Activated T-helper 1 cell treated with anti-CD3 and anti-CD28 coated beads, Interleukin-2, amount 50 U/mL, for 16 hours (primary cell): ENCODE data around the gene HIP1R.

Experiments used
- DNase-seq, 2 donors: peaks; one replicate each; pipeline ENCODE4 v3.0.0-alpha.2; 2020; ENCODE audit warnings: low read depth in 1 of 2, low spot score in 1 of 2

HIP1R gene

DNA sequence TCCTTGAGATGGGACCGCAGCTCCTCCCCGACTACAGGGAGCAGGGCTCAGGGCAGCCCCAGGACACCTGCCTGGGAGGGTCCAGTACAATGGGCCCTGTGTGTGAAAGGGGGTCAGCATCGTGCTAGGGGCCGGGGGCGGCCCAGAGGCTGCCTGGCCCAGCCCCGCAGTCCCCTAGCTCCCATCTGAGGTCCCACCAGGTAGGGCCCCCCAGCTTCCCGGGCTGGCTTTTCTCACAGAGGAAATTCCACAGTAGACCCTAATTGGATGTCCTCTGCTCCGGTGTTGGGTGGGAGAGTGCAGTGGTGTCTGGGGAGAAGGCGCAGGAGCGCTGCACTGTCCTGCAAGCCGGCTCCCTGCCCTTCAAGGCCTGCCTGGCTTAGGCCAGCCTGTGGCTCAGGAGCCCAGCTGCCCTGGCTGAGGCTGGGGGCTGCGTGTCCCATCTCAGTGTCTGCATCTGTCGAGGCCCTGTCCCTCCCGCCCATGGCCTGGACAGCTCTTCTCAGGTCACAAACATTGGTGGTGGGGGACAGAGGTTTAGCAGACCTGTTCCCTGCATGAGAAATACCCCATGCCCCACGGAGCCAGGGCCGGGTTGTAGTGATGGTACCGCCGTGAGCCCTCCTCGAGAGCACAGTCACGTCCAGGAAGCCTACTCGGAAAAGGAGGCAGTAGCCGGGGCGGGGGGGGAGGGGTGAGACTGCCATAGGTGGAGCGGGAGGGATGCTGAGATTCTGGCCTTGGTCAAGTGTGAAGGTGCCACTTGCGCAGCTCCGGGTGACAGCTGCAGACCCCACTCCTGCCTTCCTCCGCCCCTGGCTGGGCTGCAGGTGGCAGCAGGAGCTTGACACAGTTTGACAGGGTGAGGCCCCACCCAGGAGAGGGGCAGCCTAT lies 11.6 kb downstream of the HIP1R start:
- DNase-seq: no peak

DNA sequence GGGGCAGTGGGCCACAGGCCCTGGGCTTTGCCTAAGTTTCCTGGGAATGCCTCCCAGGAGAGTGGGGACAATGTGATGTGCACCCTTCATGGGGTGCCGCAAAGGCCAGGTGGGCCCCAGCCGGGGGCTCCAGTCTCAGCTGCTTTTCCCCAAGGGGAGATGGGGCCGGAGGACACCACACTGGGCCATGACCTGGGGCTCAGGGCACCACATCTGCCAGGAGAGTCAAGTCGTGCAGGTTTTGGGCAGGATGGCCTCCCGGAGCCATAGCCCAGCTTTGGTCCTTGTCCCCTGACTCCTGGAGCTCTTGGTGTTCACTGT lies 12.2 kb downstream of the HIP1R start:
- DNase-seq: no peak

DNA sequence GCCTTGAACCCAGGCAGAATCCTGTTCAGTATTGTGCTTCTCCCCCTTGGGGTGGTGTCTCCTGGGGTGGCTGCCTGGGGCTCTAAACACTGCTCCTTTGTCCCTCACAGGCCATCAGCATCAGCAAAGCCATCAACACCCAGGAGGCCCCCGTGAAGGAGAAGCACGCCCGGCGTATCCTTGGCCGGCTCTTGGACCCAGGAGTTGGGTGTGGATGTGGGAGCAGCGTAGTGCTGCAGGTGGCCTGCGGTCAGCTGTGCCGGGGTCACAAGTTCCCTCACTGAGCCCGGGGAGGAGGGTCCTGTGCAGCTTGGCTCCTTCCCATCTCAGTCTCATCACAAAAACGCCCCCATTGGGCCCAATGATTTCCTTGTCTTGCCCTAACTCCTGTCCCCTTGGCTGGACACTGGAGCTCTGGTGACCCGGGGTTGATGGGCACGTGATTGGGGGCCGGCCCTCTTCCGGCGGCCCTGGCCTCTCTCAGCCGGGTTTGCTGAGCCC lies 12.7 kb downstream of the HIP1R start:
- DNase-seq: no peak

DNA sequence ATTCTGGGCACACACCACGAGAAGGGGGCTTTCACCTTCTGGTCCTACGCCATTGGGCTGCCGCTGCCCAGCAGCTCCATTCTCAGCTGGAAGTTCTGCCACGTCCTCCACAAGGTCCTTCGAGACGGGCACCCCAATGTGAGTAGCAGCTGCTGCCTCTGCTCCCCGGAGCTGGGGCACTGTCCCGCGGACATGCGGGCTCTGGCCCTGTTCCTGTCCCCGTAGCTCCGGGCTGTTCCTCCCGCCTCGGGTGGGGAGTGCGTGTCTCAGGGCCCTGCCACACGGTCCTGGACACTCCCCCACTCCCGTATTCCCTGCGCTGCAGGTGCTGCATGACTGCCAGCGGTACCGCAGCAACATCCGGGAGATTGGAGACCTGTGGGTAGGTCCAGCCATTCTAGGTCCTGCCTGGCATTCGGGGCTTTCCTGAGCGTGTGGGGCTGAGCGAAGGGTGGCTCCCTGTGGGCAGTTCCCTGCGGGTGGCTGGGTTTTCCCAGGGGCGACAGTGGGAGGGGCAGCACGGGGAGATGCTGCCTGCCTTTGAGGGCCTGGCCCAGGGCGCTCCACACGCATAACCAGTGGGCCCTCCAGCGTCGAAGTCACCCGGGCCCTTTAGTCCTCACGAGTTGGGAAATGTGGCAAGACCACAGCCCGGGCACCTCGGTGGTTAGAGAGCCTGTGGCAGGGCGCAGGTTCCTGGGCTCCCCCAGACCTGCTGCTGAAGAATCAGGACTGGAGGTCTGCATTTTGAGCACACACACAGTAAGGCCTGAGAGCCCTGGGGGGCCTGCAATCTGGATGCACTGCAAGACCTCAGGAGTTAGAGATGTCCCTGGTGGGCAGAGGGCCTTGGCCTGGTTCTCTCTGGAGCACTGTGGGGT lies 13.5 kb downstream of the HIP1R start:
- no peak for DNase-seq

DNA sequence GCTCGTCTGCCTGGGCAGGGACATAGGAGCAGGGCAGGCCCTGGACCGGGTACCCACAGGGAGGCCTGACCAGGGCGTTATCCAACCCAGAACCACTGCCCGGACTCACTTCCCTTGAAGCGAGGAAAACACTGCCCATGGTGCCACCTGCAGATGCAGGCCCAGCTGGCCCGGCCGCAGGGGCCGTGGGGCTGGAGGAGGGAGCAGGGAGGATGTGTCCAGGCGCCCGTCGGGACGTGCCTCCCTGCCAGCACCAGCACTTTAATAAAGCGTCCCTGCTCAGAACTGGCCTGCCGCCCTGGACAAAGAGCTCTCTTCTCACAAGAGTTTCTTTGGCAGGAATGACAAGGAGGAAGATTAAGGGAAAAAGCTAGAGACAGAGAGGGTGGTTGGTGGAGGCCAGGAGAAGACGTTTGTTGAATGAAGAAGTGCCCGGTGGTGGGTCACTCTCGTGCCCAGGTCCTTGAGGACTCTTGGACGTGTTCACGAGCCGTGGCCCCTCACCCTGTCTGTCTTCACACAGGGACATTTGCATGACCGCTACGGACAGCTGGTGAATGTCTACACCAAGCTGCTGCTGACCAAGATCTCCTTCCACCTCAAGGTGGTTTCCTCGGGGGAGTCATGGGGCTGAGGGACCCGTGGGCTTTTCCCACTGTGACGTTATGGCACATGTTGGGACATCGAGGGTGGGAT lies 14.2 kb downstream of the HIP1R start:
- DNase-seq: no peak

DNA sequence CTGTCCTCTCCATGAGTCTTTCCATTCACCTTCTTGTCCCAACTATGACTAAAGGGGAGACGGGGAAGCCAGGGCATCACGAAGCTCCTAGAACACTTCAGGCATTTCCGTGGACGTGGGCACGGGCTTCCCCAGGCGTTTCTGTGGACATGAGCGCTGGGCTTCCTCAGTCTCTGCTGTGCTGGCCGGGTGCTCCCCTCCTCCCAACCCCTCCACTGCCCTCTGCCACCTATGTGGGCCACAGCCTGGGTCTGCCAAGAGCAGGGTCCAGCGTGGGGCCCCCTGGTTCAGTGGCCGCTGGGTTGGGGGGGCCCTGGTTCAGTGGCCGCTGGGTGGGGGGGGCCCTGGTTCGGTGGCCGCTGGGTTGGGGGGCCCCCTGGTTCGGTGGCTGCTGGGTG lies 14.8 kb downstream of the HIP1R start:
- no peak for DNase-seq

DNA sequence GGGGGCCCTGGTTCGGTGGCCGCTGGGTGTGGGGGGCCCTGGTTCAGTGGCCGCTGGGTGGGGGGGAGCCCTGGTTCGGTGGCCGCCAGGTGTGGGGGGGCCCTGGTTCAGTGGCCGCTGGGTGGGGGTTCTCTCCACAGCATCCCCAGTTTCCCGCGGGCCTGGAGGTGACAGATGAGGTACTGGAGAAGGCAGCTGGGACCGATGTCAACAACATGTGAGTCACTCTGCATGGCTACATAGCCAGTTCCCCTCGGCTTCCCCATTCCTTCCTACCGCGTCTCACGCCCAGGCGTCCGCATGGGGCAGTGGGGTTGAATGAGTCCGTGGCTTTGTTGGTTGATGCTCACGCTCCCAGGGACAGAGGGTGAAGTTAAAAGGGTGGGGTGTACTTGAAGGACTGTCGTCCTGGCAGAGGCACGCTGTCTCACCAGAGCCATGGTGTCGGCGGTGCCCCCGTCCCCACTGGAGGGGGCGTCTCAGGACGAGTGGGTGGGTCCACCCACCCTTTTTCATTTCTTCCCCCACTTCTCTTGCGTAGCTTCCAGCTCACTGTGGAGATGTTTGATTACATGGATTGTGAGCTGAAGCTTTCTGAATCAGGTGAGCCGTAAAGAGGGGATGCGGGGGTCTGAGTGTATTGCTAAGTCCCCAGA lies 15.6 kb downstream of the HIP1R start:
- no peak for DNase-seq

DNA sequence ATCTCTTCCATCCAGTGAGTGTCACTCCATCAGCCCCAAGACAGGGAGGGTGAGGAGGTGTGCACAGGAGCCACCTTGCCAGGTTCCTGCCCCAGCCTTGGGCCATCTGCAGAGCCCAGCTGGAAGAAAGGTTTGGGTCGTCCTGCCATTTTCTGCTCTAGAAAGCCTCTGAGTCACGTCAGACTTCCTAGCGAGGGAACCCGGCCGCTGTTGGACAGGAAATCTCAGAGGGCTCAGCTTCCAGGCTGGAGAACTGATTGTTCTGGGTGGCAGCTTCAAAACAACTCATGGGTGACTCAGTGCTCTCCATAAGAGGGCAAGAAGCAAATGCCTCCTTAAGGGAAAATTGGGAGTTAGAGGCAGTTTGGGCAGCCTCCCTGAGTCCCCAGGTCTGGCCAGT lies 16.6 kb downstream of the HIP1R start:
- no peak for DNase-seq

DNA sequence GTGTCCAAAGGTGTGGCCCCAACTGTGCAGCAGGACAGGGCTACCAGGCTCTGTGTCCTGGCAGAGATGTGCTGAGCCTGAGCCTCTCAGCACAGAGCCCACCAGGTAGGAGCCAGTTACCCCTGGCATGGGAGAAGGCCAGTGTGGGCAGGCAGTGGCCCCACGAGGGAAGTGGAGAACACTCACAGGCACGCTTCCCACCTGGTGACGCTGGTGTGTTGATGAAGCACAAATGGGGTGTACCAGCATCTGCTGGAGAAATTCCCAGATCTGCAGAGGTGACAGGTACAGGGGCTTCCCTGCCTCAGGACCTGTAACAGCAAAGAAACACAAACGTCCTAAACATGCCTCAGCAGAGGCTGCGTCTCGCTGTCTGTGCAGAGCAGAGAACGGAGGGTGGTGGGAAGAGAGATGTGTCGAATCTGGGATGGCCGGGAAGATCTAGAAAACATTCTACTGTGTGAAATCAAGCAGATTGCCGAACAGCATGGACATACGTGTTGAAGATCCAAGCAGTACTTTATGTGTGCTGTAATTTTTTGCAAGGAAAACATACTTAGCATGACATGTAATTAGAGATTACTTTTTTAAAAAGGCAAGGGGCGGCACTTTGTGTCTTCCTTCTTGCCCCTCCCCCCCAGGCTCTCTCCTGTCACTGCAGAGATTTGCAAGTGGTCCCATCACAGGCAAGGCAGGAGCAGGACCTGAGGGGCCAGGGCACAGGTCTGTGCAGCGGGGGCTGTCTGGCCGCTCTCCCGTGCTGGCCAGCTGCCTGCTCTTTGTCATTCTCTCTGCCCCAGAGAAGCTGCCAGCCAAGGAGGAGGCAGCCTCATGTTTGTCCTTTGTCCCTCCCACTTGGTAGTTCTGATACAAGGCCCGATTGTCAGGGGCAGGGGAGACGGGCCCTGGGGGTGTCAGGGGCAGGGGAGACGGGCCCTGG lies 17.3 kb downstream of the HIP1R start:
- no peak for DNase-seq

DNA sequence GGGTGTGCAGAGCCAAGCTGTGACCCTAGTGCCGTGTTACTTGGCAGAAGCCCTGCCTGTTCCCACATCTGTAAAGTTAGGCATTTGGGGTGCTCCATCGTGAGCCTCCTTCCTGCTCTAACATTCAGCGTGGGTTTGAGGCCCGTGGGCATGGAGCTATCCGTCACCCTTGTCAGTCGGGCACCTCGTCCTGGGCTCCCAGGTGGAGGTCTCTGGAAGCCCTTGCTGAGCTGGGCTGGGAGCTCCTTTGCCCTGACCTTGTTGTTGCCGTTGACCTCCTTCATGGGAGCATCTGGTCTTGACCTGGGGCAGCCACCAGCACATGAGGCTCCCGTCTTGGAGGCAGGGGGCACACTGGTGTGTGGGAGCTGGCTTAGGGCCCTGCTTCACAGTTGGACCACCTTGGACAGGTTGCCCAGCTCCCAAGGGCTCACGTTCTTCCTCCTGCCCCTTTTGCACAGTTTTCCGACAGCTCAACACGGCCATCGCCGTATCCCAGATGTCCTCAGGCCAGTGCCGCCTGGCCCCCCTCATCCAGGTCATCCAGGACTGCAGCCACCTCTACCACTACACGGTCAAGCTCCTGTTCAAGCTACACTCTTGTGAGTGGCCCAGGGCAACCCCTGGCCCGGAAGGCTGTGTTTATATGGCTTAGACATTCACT lies 18.5 kb downstream of the HIP1R start:
- no peak for DNase-seq

DNA sequence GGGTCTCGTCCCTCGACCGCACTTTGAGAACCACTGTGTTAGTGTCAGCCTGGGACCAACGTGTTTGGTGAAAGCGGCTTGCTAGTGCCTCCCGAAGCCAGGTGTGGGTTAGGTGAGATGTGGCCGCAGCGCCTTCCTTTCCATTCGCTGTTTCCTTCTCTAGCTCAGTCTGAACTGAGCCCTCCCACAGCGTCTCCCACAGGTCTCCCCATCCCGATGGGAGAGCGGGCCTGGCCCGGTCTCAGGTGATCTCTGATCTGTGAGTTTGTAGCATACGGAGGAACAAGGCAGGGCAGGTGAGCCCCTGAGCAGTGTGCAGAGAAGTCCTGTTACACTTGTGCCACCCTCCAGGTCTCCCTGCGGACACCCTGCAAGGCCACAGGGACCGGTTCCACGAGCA lies 19.3 kb downstream of the HIP1R start:
- DNase-seq: no peak

DNA sequence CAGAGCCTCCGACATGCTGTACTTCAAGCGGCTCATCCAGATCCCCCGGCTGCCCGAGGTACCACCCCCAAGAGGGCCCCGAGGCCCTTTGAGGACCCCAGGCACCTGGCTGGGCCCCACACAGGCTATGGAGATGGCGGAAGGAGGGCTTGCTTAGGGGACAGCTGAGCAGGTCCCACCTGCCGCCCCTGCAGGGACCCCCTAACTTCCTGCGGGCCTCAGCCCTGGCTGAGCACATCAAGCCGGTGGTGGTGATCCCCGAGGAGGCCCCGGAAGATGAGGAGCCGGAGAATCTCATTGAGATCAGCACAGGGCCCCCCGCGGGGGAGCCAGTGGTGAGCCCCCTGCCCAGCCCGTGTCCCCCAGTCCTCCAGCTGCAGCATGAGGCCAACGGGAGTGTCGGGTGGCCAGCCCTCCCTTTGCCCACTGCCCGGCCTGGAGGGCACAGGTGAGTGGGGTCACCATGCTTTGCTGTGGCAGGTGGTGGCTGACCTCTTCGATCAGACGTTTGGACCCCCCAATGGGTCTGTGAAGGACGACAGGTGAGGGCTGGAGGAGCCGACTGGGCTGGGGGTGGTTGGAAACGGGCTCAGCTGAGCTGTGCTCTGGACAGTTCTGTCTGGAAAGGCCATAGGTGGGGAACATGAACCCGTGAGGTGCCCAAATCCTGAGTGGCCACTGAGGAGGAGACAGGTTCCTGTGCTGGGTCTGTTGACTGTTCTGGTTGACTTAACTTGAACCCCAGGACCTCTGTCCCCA lies 20.0 kb downstream of the HIP1R start:
- DNase-seq: no peak

DNA sequence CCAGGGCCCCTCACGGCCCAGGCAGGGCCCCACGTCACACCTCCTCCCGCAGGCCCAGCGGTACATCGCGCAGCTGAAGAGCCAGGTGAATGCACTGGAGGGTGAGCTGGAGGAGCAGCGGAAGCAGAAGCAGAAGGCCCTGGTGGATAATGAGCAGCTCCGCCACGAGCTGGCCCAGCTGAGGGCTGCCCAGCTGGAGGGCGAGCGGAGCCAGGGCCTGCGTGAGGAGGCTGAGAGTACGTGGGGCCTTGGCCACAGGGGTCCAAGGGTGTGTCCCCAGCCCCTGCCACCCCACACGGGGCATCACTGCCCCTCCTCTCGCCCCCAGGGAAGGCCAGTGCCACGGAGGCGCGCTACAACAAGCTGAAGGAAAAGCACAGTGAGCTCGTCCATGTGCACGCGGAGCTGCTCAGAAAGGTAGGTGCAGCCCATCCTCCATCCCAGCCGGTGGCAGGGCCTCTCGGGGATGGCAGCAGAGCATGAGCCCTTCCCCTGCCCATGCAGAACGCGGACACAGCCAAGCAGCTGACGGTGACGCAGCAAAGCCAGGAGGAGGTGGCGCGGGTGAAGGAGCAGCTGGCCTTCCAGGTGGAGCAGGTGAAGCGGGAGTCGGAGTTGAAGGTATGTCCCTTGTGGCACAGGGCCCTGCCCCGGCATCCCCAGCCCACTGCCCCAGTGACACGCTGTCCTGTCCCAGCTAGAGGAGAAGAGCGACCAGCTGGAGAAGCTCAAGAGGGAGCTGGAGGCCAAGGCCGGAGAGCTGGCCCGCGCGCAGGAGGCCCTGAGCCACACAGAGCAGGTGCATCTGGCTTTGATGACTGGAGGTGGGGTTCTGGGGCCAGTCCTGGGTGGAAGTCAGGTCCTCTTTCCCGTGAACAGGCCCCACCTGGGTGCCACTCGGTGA lies 20.9 kb downstream of the HIP1R start:
- DNase-seq: no peak

DNA sequence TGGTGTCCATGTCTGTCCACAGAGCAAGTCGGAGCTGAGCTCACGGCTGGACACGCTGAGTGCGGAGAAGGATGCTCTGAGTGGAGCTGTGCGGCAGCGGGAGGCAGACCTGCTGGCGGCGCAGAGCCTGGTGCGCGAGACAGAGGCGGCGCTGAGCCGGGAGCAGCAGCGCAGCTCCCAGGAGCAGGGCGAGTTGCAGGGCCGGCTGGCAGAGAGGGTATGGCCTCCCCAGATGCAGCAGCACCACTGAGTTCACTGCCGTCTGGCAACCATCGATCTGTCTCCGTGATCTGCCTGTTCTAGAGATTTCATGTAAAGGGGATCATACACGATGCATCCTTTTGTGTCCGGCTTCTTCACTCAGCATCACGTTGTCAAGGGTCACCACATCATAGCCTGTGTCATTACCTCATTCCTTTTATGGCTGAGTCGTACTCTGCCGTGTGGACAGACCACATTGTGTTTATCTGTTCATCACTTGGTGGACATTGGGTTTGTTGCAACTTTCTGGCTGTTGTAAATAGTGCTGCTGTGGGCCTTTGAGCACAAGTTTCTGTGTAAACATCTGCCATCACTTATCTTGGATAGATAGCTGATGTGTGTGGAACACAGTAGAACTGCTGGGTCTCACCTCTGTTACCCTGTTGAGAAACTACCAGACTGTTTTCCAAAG lies 21.9 kb downstream of the HIP1R start:
- DNase-seq: no peak

DNA sequence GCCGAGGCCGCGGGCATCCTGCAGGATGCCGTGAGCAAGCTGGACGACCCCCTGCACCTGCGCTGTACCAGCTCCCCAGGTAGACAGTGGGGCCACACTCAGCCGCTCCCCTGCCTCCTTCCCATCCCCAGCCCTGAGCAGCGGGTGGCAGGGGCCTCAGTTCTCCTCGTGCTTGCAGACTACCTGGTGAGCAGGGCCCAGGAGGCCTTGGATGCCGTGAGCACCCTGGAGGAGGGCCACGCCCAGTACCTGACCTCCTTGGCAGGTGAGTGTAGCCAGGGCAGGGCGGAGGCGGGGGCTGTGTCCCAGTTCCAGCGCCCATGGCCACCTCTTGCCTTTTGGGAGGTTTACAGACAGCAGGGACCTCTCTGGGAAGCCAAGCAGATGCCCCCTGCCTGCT lies 22.9 kb downstream of the HIP1R start:
- no peak for DNase-seq

DNA sequence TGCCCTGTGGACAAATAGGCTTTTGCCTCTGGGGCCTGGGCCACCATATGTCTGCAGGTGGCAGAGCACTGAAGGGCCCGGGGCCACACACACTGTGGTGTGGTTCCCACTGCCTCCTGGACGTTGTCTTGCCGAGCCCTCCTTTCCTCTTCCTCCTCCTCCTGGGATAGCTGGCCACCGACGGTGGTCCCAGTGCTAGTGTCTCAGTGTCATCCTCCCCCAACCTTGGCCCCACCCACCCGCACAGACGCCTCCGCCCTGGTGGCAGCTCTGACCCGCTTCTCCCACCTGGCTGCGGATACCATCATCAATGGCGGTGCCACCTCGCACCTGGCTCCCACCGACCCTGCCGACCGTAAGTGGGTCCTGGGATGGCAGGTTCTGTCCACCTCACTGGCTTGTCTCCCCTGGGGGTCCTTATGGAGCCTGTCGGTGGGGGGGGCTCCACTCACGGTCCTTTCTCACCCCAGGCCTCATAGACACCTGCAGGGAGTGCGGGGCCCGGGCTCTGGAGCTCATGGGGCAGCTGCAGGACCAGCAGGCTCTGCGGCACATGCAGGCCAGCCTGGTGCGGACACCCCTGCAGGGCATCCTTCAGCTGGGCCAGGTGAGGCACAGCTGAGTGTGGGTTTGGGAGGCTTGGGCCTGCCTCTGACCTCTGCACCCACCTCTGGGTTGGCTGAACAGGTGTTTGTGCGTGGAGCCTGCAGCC lies 23.5 kb downstream of the HIP1R start:
- no peak for DNase-seq
